Mucosa of descending colon (tissue), 3 donors: Measurements from ENCODE around the gene PRMT1. TPM values are rescaled to one million over a fixed set of nuclear protein-coding genes. Genes with fewer than 3 reads are reported as not detected.

Source experiments
- ATAC-seq: fragments of 200-7000 bp; cut with Tn5 transposase; one replicate; pipeline ENCODE4 v1.9.1; 2020; ENCODE audit warnings: mild to moderate bottlenecking, moderate library complexity
- DNase-seq, 3 donors: peaks; one replicate each; pipeline ENCODE4 v3.0.0-alpha.2; 2020
- H3K36me3 ChIP-seq: fragments of 200-600 bp; one replicate; pipeline ENCODE4 v1.8.0; 2021; ENCODE audit warnings: low read depth, mild to moderate bottlenecking
- H3K4me1 ChIP-seq: fragments of 200-600 bp; one replicate; pipeline ENCODE4 v1.8.0; 2021; ENCODE audit warnings: low read depth, mild to moderate bottlenecking
- H3K4me3 ChIP-seq: fragments of 200-600 bp; one replicate; pipeline ENCODE4 v1.8.0; 2021; ENCODE audit warnings: mild to moderate bottlenecking
- H3K9me3 ChIP-seq: fragments of 200-600 bp; one replicate; pipeline ENCODE4 v1.8.0; 2021; ENCODE audit warnings: mild to moderate bottlenecking
- CTCF ChIP-seq: fragments of 200-600 bp; IDR thresholded peaks from one replicate; pipeline ENCODE4 v1.8.0; 2022; ENCODE audit warnings: antibody characterized with exemption, mild to moderate bottlenecking
- intact Hi-C, 2 donors: fragments of 100-400 bp; cut with DNase I in 1 of 2; cut with micrococcal nuclease in 1 of 2; formaldehyde crosslinking; loops; one replicate each; pipeline versions ENCODE4 v1.11.0 to v1.11.1; 2022; cut with DNase I, micrococcal nuclease
- total RNA-seq, 3 donors: library from RNA; stranded (reverse); fragmentation: NEBNext Ultra II Directional in 2 of 3; extraction: Animal tissue kit (Norgen Biotek cat#: 25700) in 2 of 3; gene quantifications; one replicate each; pipeline versions ENCODE4 v1.2.1 to v1.2.4, GENCODE V29; 2021 to 2023
- donor health status: DM: no; HTN: no; CAD: no; lungs with moderate emphysema.
- donor health status: DM: no; HTN: no; CAD: no.
- donor health status: DM: no; HTN: yes; CAD: no.

The PRMT1 gene
- total RNA-seq, 3 donors from 2014 or later, result 68.1 to 101 (median 94.8) TPM

DNA sequence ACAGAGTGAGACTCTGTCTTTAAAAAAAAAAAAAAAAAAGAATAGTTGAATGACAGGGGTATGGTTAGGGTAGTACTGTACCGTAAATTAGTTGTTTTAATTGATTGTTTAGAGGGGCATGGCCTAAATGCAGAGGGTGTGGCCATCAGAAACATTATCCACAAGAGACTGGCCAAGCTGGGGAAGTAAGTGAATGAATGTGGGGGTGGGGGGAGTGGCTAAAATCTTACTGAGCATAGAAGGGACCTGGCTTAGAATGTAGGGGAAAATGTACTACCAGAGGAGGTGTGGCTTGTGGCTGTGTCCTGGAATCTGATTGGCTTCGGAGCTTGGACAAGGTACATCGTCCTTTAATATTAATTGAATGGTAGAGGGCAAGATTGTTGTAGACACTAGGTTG lies 7.6 kb upstream of the PRMT1 start:
- DNase-seq (no peak), ATAC-seq (no peak)
- Histone ChIP-seq H3K36me3 (no peaks in the 10 kb centered on the region), H3K4me3 (no peak overlapping the region), H3K4me1 (peaks cover 12% of the 10 kb centered on the region), H3K9me3 (no peaks in the 10 kb centered on the region)
- no peak for TF ChIP-seq CTCF
- intact Hi-C loops, result no loop called here

DNA sequence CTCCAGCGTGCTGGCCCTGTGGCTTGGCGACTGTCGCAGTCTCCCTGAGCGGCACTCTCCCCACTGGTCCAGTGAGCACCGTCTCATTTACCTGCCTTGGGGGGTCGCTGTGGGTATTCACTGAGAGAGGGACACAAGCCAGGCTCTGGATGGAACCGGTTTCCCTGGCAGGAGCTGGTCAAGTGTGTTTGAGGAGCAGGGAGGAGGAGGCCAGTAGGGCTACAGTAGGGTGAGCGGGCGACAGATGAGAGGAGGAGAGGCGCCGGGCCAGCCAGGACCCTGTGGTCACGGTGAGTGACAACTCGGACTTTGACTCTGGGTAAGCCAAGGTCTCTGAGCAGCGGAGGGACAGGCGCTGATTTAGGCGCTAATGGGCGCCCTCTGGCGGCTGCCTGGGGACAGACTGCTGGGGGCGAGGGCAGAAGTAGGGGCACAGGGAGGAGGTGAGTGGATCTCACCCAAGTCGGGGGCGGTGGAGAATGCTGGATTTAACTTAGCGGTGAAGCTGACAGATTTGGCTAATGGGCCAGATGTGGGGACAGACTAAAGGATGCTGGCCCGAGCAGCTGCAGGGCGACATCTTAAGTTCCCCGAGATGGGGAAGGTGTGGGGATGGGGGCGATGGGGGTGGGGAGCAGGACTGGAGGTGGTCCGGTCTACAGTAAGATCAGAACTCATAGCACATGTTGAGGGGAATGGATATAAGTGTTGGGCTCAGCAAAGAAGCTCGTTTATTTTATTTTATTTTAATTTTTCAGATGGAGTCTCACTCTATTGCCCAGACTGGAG lies 4.7 kb upstream of the PRMT1 start:
- TF ChIP-seq CTCF, result peak; percentile 84
- Histone ChIP-seq H3K4me1 (peaks cover 13% of the 10 kb centered on the region), H3K36me3 (peaks cover 6% of the 10 kb centered on the region), H3K9me3 (no peaks in the 10 kb centered on the region), H3K4me3 (no peak overlapping the region)
- intact Hi-C loops, result no loop called here
- DNase-seq, result peak; percentile 81 to 87 (median 83)
- ATAC-seq, result peak; percentile 45

DNA sequence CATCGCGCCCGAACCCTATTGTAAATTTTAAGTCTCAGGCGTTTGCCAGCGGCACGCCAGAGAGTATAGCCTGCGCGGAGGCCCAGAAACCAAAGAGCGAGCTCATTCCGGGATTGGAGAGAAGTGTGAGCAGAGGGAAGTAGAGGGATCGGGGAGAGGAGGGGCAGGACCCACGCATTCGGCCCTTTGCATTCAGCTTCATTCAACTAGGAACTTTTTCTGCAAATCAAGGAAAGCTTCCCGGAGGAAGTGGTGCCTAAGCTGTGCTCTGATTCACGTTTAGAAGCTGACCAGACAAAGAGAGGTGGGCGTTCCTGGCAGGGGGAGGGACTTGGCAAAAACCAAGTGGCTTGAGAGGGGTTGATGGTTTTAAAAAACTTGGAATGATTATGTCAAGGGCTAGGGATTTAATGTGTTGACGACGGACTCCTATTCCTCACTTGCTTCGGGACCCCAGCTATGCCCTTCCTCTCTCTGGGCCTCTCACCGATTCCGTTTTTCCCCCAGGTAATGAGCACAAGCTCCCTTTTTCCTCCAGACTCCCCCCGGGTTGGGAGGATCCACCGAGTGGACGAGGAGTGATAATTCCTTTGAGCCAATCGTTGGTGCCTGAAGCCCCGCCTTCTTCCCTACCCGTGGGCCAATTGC lies 811 bp upstream of the PRMT1 start:
- Histone ChIP-seq H3K9me3 (no peaks in the 10 kb centered on the region), H3K4me1 (peaks cover 36% of the 10 kb centered on the region), H3K4me3 (peak overlapping the region; percentile 88), H3K36me3 (peaks cover 6% of the 10 kb centered on the region)
- DNase-seq (peak; percentile 86 to 90 (median 89)), ATAC-seq (peak; percentile 60)
- no peak for TF ChIP-seq CTCF
- intact Hi-C loops, result no loop called here

- Histone ChIP-seq H3K4me3 (peak overlapping the region; percentile 88), H3K9me3 (no peaks in the 10 kb centered on the region), H3K36me3 (peaks cover 6% of the 10 kb centered on the region), H3K4me1 (peaks cover 32% of the 10 kb centered on the region)
- TF ChIP-seq CTCF, result no peak
- peak; percentile 99 to 100 (median 99) for DNase-seq
- intact Hi-C loops, result no loop called here
- peak; percentile 83 for ATAC-seq
These were observed 264 bp upstream of the PRMT1 start for GRCh38 chr19:49676784-49677230.

DNA sequence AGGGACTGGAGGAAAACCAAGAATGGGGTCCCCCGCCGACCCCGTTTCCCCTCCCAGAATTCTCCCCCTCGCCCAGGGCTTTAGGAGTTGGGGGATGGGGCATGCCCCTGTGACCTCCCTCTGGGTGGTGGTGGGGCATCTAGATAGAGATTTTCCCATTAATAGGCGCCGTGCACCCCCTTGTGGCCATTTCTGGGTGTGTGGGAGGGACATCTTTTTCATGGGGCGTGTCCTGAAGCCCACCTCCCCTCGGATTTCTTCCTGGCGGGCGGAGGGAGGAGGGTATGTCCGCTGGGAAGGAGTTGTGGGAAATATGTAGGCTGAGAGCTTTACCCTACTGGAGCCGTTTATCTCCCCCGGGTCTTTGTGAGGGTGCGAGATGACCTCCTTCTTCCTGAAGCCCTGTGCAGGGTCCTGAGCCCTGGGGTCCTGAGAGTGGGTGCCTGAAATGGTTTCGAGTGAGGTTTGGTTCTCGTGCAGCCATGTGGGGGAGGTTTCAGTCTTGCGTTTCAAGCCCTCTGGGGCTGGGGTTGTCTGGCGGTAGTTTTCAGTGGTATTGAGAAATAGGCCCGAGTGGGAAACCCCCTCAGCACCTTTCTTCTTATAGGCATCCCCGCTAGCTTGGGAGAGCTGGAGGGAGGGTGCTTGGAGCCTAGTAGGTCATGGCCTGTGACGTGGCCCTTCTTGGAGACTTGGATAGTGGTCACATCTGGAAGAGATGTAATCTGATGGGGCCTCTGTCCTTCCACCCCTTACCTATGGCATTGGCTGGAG lies 1.0 kb downstream of the PRMT1 start:
- H3K36me3 ChIP-seq, result peaks cover 6% of the 10 kb centered on the region
- intact Hi-C loops, result no loop called here
- TF ChIP-seq CTCF, result peak; percentile 21
- ATAC-seq (no peak), DNase-seq (peak; percentile 83 to 86 (median 84))
- no peaks in the 10 kb centered on the region for H3K9me3 ChIP-seq
- H3K4me3 ChIP-seq, result peak overlapping the region; percentile 88
- peaks cover 27% of the 10 kb centered on the region for H3K4me1 ChIP-seq
